Activated CD8-positive, alpha-beta memory T cell treated with anti-CD3 and anti-CD28 coated beads for 36 hours (primary cell): ENCODE results near the gene LAMB1. TPM values are rescaled to one million over a fixed set of nuclear protein-coding genes. Genes with fewer than 3 reads are reported as not detected.
"Not testable (repeated sequence)": the region's sequence is repeated elsewhere in the genome, so short reads cannot be mapped to it uniquely, and the experiment has no call there.

Experiments
- CTCF ChIA-PET: fragments of 350-600 bp; sonication (Branson Sonifier 250); formaldehyde crosslinking; loops from one replicate; lab custom pipeline; 2021; ENCODE audit warnings: antibody characterized with exemption; lab: Charles Lee
- POLR2A ChIA-PET: fragments of 350-600 bp; sonication (Branson Sonifier 250); formaldehyde crosslinking; loops from one replicate; lab custom pipeline; 2021; ENCODE audit warnings: antibody characterized with exemption; lab: Charles Lee
- total RNA-seq, 2 experiments: library from RNA; stranded (reverse); gene quantifications; one replicate each; pipeline ENCODE4 v1.2.3, GENCODE V29; 2021

The LAMB1 gene
- under 1 TPM in 1 of 2 experiments, not detected in 1; 0.04 TPM for total RNA-seq

GRCh38 chr7:108002726-108003598 lies at the start of gene LAMB1:
Gene LAMB1 (minus strand): TSS chr7:108003161. CDS start chr7:108002885, 276 bp downstream.
- ChIA-PET POLR2A (no interaction called here), CTCF (no interaction called here)

GRCh38 chr7:108051454-108051853 lies 48.5 kb upstream of the LAMB1 start:
- ChIA-PET CTCF (no interaction called here), POLR2A (no interaction called here)

GRCh38 chr7:108049962-108050361 lies 47.0 kb upstream of the LAMB1 start:
- POLR2A ChIA-PET = no interaction called here
- CTCF ChIA-PET = no interaction called here

- POLR2A ChIA-PET = no interaction called here
- CTCF ChIA-PET = no interaction called here
These were observed 45.5 kb upstream of the LAMB1 start for GRCh38 chr7:108048422-108048821.

GRCh38 chr7:108046952-108047506 lies 44.1 kb upstream of the LAMB1 start:
- CTCF ChIA-PET = no interaction called here
- POLR2A ChIA-PET = no interaction called here

GRCh38 chr7:108045669-108046068 lies 42.7 kb upstream of the LAMB1 start:
- ChIA-PET POLR2A (no interaction called here), CTCF (no interaction called here)

GRCh38 chr7:108045154-108045553 lies 42.2 kb upstream of the LAMB1 start:
- ChIA-PET CTCF (no interaction called here), POLR2A (no interaction called here)

- ChIA-PET POLR2A (no interaction called here), CTCF (no interaction called here)
These were observed 41.4 kb upstream of the LAMB1 start for GRCh38 chr7:108044345-108044744.

- POLR2A ChIA-PET = interaction anchor here (0.6 kb wide), 1 partner anchor 607 kb away, joined by 3 read pairs; no protein-coding TSS in a partner anchor
- CTCF ChIA-PET = no interaction called here
These were observed 36.0 kb upstream of the LAMB1 start for GRCh38 chr7:108038986-108039385.

GRCh38 chr7:108037741-108038140 lies 34.8 kb upstream of the LAMB1 start:
- ChIA-PET POLR2A (no interaction called here), CTCF (no interaction called here)

GRCh38 chr7:108037140-108037539 lies 34.2 kb upstream of the LAMB1 start:
- ChIA-PET POLR2A (no interaction called here), CTCF (no interaction called here)

- ChIA-PET POLR2A (no interaction called here), CTCF (no interaction called here)
These were observed 31.6 kb upstream of the LAMB1 start for GRCh38 chr7:108034586-108034985.

- POLR2A ChIA-PET = no interaction called here
These were observed 31.0 kb upstream of the LAMB1 start for GRCh38 chr7:108033776-108034497.

GRCh38 chr7:108033309-108033708 lies 30.3 kb upstream of the LAMB1 start:
- CTCF ChIA-PET = interaction anchor here (0.6 kb wide), 1 partner anchor 316 kb away, joined by 3 read pairs; no protein-coding TSS in a partner anchor
- POLR2A ChIA-PET = not testable (repeated sequence)

More at GRCh38 chr7:108033776-108034497, 31.0 kb upstream of the LAMB1 start:
- CTCF ChIA-PET = interaction anchor here (0.6 kb wide), 1 partner anchor 316 kb away, joined by 3 read pairs; no protein-coding TSS in a partner anchor

- POLR2A ChIA-PET = no interaction called here
- CTCF ChIA-PET = no interaction called here
These were observed 27.6 kb upstream of the LAMB1 start for GRCh38 chr7:108030516-108030915.

- CTCF ChIA-PET = no interaction called here
- POLR2A ChIA-PET = no interaction called here
These were observed 26.1 kb upstream of the LAMB1 start for GRCh38 chr7:108029034-108029433.

- ChIA-PET CTCF (no interaction called here), POLR2A (no interaction called here)
These were observed 25.1 kb upstream of the LAMB1 start for GRCh38 chr7:108028111-108028510.

- POLR2A ChIA-PET = no interaction called here
These were observed 24.3 kb upstream of the LAMB1 start for GRCh38 chr7:108027239-108027638.

GRCh38 chr7:108026647-108027046 lies 23.7 kb upstream of the LAMB1 start:
- CTCF ChIA-PET = no interaction called here
- POLR2A ChIA-PET = no interaction called here

More at GRCh38 chr7:108027239-108027638, 24.3 kb upstream of the LAMB1 start:
- CTCF ChIA-PET = no interaction called here

- CTCF ChIA-PET = no interaction called here
- POLR2A ChIA-PET = no interaction called here
These were observed 23.2 kb upstream of the LAMB1 start for GRCh38 chr7:108026116-108026515.
